OCI-LY1 (cell line): ENCODE data around the gene AATK.

ENCODE experiments used
- EZH2 ChIP-seq: fragments of 200-600 bp; sonication (generic), shearing (Covaris generic); IDR thresholded peaks from 2 replicates; pipeline ENCODE4 v1.8.0; 2017; ENCODE audit warnings: borderline replicate concordance, mixed run types, mild to moderate bottlenecking, antibody characterized with exemption, low read length, moderate library complexity, mixed read lengths
- TF ChIP-seq, protein P1 (sequence below): fragments of 200-600 bp; sonication (generic), shearing (Covaris generic); IDR thresholded peaks from 2 replicates; pipeline ENCODE4 v1.5.1; 2017; ENCODE audit warnings: mild to moderate bottlenecking, antibody characterized with exemption, low read length, moderate library complexity, mixed read lengths

DNA sequence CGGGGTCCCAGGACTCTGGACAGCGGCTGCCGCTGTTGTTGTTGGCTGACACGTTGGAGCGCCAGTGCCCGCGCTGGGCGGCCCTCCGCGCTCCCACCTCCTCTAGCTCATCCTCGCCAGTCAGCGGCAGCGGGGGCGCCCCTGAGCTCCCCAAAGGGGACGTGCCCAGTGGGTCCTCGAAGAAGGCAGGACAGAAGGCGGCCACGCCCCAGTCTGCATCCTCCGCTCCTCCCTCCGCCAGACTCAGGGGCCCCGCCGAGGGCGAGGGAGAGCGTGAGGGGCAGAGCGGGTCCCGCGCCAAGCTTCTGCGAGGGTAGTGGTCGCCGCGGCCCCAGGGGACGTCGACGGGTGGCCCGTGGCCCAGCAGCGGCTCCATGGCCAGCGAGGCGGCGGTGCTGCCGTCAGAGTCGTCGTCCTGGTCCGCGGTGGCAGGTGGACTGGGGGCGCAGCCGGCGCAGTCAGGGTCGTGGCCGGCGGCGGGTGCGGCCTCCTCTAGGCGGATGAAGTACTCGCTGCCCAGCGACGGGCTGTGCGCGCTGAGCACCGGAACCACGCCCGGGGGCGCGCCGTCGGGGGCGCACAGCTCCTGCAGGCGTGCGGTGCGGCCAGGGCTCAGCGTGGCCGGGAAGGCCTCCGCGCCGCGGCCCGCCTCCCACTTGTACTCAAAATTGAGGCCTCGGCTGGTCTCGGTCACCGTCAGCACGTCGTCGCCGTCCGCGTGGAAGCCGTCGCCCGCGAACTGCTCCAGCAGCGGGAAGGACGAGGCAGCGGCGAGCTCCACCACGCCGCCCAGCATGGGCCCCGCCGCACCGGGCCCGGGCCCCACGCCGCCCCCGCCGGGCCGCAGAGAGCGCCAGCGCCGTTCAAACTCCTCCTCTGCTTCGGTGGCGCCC is 43.9 kb downstream of the AATK start:
- TF ChIP-seq, protein P1, sequence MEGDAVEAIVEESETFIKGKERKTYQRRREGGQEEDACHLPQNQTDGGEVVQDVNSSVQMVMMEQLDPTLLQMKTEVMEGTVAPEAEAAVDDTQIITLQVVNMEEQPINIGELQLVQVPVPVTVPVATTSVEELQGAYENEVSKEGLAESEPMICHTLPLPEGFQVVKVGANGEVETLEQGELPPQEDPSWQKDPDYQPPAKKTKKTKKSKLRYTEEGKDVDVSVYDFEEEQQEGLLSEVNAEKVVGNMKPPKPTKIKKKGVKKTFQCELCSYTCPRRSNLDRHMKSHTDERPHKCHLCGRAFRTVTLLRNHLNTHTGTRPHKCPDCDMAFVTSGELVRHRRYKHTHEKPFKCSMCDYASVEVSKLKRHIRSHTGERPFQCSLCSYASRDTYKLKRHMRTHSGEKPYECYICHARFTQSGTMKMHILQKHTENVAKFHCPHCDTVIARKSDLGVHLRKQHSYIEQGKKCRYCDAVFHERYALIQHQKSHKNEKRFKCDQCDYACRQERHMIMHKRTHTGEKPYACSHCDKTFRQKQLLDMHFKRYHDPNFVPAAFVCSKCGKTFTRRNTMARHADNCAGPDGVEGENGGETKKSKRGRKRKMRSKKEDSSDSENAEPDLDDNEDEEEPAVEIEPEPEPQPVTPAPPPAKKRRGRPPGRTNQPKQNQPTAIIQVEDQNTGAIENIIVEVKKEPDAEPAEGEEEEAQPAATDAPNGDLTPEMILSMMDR, result no peak
- no peak for TF ChIP-seq EZH2
